ENCODE data around the gene NTM. TPM values are rescaled to one million over a fixed set of nuclear protein-coding genes. Genes with fewer than 3 reads are reported as not detected.

The NTM gene
- polyA plus RNA-seq, 1 donor: 10.4 TPM

- DNase-seq: no peak
Measured at GRCh38 chr11:132095230-132096131, 725.1 kb downstream of the NTM start.

GRCh38 chr11:132096132-132096825, 725.9 kb downstream of the NTM start:
- DNase-seq: no peak

- no peak for DNase-seq
Measured at GRCh38 chr11:132099692-132100091, 729.3 kb downstream of the NTM start.

- no peak for DNase-seq
Measured at GRCh38 chr11:132100583-132100982, 730.2 kb downstream of the NTM start.

- no peak for DNase-seq
Measured at GRCh38 chr11:132101881-132102280, 731.5 kb downstream of the NTM start.

- no peak for DNase-seq
Measured at GRCh38 chr11:132103021-132103420, 732.6 kb downstream of the NTM start.

GRCh38 chr11:132106096-132106982, 735.9 kb downstream of the NTM start:
- DNase-seq: no peak

- no peak for DNase-seq
Measured at GRCh38 chr11:132111316-132111715, 740.9 kb downstream of the NTM start.

- no peak for DNase-seq
Measured at GRCh38 chr11:132111838-132112237, 741.4 kb downstream of the NTM start.

- no peak for DNase-seq
Measured at GRCh38 chr11:132112846-132113245, 742.4 kb downstream of the NTM start.

- DNase-seq: no peak
Measured at GRCh38 chr11:132114185-132114584, 743.8 kb downstream of the NTM start.

- no peak for DNase-seq
Measured at GRCh38 chr11:132114743-132115142, 744.3 kb downstream of the NTM start.

GRCh38 chr11:132115454-132115853, 745.0 kb downstream of the NTM start:
- DNase-seq: no peak

GRCh38 chr11:132116516-132116915, 746.1 kb downstream of the NTM start:
- DNase-seq: no peak

- no peak for DNase-seq
Measured at GRCh38 chr11:132118661-132119060, 748.2 kb downstream of the NTM start.

GRCh38 chr11:132119573-132119972, 749.2 kb downstream of the NTM start:
- DNase-seq: no peak

- DNase-seq: peak; percentile 19
Measured at GRCh38 chr11:132122735-132123134, 752.3 kb downstream of the NTM start.

- no peak for DNase-seq
Measured at GRCh38 chr11:132123449-132123848, 753.0 kb downstream of the NTM start.

GRCh38 chr11:132123854-132124835, 753.7 kb downstream of the NTM start:
- no peak for DNase-seq

- peak; percentile 48 for DNase-seq
Measured at GRCh38 chr11:132125988-132126871, 755.8 kb downstream of the NTM start.
